Measurements from ENCODE around the gene SLC22A6. TPM values are rescaled to one million over a fixed set of nuclear protein-coding genes. Genes with fewer than 3 reads are reported as not detected.

Gene SLC22A6
- polyA plus RNA-seq, 1 donor (not counting 4 experiments of a cell fraction or from before 2014, with no cell fraction given): not detected

DNA sequence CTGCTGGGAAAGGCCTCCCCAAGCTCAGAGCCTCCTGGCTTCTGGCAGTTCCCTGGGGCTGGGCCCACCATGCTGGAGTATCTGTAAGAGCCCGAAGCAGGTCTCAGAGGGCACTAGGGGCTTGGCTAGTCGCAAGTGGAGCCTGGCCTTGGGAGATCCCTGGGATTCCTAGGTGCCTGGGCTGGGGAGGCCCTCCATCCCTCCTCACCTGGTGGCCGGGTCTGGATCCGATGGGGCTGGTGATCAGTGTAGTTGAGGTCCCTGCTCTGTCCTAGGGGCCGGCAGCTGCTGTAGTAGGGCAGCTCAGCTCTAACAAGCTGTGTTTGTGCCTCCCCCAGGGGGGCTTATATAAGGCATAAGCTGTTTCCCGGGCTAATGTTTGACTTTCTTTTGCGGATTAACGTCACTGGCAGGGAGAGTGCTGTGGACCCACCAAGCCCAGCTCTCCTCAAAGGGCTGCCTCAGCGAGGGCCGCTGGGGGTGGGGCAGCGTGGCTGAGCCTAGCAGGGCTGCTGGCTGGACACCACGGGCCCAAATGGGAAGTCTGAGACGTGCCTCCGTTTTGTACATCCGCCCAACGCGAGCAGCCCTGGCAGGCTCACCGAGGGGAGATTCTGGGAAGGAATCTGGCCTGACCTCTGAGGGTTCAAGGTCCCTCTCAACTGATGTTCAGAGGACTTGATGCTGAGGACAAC, 30.9 kb upstream of the SLC22A6 start, which contains the start of gene SLC22A8:
SLC22A8 (minus strand) TSS at position 321 of the 695 bp plus-strand sequence. CDS start 883 bp downstream, outside the sequence.
- no peaks in the 10 kb centered on the region for H3K9me1 ChIP-seq (ENCODE audit: control insufficient read depth, extremely low read depth, insufficient read depth, low read length)
- DNase-seq (ENCODE audit: low read depth, low spot score): no peak
- no peaks in the 10 kb centered on the region for H3K79me2 ChIP-seq (ENCODE audit: control insufficient read depth, insufficient read depth, low read length)
- H3K9me3 ChIP-seq (ENCODE audit: control insufficient read depth, low read depth, low read length): no peaks in the 10 kb centered on the region
- no peak within 1 kb of the TSS for H3K4me3 ChIP-seq (ENCODE audit: control insufficient read depth in 2 of 3, extremely low read depth in 1 of 3, insufficient read depth in 2 of 3, low read depth in 1 of 3, low read length in 3 of 3)
- TF ChIP-seq EZH2 (IDR thresholded peaks at IDR 0.05; ENCODE audit: low read length): no peak
- TF ChIP-seq, protein P1, sequence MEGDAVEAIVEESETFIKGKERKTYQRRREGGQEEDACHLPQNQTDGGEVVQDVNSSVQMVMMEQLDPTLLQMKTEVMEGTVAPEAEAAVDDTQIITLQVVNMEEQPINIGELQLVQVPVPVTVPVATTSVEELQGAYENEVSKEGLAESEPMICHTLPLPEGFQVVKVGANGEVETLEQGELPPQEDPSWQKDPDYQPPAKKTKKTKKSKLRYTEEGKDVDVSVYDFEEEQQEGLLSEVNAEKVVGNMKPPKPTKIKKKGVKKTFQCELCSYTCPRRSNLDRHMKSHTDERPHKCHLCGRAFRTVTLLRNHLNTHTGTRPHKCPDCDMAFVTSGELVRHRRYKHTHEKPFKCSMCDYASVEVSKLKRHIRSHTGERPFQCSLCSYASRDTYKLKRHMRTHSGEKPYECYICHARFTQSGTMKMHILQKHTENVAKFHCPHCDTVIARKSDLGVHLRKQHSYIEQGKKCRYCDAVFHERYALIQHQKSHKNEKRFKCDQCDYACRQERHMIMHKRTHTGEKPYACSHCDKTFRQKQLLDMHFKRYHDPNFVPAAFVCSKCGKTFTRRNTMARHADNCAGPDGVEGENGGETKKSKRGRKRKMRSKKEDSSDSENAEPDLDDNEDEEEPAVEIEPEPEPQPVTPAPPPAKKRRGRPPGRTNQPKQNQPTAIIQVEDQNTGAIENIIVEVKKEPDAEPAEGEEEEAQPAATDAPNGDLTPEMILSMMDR (optimal IDR thresholded peaks at IDR 0.05 in 1 of 3, IDR thresholded peaks at IDR 0.05 in 1 of 3, conservative IDR thresholded peaks at IDR 0.05 in 1 of 3; ENCODE audit: extremely low read depth in 1 of 3, insufficient read depth in 2 of 3, low read length in 3 of 3): no peak
- no peaks in the 10 kb centered on the region for H4K20me1 ChIP-seq (ENCODE audit: control insufficient read depth, extremely low read depth, insufficient read depth, low read length)
- dilution Hi-C loops (cut with MboI; ENCODE audit: extremely low pct_ligation_motif_present, low sequenced_read_pairs): no loop called here
- no peak within 1 kb of the TSS for H3K4me2 ChIP-seq (ENCODE audit: control insufficient read depth, extremely low read depth, insufficient read depth, low read depth, low read length)
- H3K4me1 ChIP-seq (ENCODE audit: control insufficient read depth, extremely low read depth, insufficient read depth, low read length): no peaks in the 10 kb centered on the region
- H2AFZ ChIP-seq (ENCODE audit: control insufficient read depth, low read length): no peak within 1 kb of the TSS
- H3K9ac ChIP-seq (ENCODE audit: control insufficient read depth, extremely low read depth, insufficient read depth, low read length): no peak within 1 kb of the TSS
- no peak for FAIRE-seq
- no peak within 1 kb of the TSS for H3K27ac ChIP-seq (ENCODE audit: control insufficient read depth, insufficient read depth, low read length)
- no peaks in the 10 kb centered on the region for H3K36me3 ChIP-seq (ENCODE audit: control insufficient read depth in 2 of 2, extremely low read depth in 1 of 2, insufficient read depth in 2 of 2, low read length in 2 of 2)
- no peaks in the 10 kb centered on the region for H3K27me3 ChIP-seq (ENCODE audit: control insufficient read depth, extremely low read depth, insufficient read depth, low read length)

DNA sequence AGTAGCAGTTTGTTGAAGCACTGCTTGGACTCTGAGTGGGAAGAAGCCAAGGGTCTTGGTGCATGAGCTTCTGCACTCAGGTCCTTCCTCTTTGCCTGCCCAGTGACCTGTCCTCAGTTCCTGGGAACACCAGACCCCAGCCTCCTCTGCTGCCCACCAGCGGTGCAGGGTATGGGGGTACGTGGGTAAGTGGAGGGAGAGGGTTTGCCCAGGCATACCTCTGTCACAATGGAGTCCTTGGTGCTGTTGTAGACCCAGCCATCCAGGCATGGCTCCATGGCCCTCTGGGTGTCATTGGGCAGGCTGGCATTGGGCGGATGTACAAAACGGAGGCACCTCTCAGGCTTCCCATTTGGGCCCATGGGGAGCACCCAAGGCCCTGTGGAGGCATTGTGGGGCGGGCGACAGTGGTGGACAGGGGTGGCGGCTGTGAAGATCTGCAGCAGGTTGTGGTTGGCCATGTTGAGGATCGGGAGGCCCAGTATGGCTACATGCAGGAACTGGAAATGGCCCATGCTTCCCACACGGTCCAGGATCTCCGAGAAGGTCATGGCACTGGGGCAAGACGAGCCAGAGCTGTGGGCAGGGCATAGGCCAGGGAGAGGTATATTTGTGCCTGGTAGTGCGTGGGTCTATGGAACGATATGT, 29.8 kb upstream of the SLC22A6 start:
- no peak overlapping the region for H3K4me2 ChIP-seq (ENCODE audit: control insufficient read depth, extremely low read depth, insufficient read depth, low read depth, low read length)
- DNase-seq (ENCODE audit: low read depth, low spot score): no peak
- no peaks in the 10 kb centered on the region for H3K9me3 ChIP-seq (ENCODE audit: control insufficient read depth, low read depth, low read length)
- H3K27ac ChIP-seq (ENCODE audit: control insufficient read depth, insufficient read depth, low read length): no peak overlapping the region
- H3K4me3 ChIP-seq (ENCODE audit: control insufficient read depth in 2 of 3, extremely low read depth in 1 of 3, insufficient read depth in 2 of 3, low read depth in 1 of 3, low read length in 3 of 3): no peak overlapping the region
- H2AFZ ChIP-seq (ENCODE audit: control insufficient read depth, low read length): no peak overlapping the region
- no peaks in the 10 kb centered on the region for H3K27me3 ChIP-seq (ENCODE audit: control insufficient read depth, extremely low read depth, insufficient read depth, low read length)
- TF ChIP-seq, protein P1 (optimal IDR thresholded peaks at IDR 0.05 in 1 of 3, IDR thresholded peaks at IDR 0.05 in 1 of 3, conservative IDR thresholded peaks at IDR 0.05 in 1 of 3; ENCODE audit: extremely low read depth in 1 of 3, insufficient read depth in 2 of 3, low read length in 3 of 3): no peak
- TF ChIP-seq EZH2 (IDR thresholded peaks at IDR 0.05; ENCODE audit: low read length): no peak
- no peak for FAIRE-seq
- H3K9ac ChIP-seq (ENCODE audit: control insufficient read depth, extremely low read depth, insufficient read depth, low read length): no peak overlapping the region
- H3K79me2 ChIP-seq (ENCODE audit: control insufficient read depth, insufficient read depth, low read length): no peaks in the 10 kb centered on the region
- no peaks in the 10 kb centered on the region for H3K36me3 ChIP-seq (ENCODE audit: control insufficient read depth in 2 of 2, extremely low read depth in 1 of 2, insufficient read depth in 2 of 2, low read length in 2 of 2)
- dilution Hi-C loops (cut with MboI; ENCODE audit: extremely low pct_ligation_motif_present, low sequenced_read_pairs): no loop called here
- H3K4me1 ChIP-seq (ENCODE audit: control insufficient read depth, extremely low read depth, insufficient read depth, low read length): no peaks in the 10 kb centered on the region
- no peaks in the 10 kb centered on the region for H3K9me1 ChIP-seq (ENCODE audit: control insufficient read depth, extremely low read depth, insufficient read depth, low read length)
- no peaks in the 10 kb centered on the region for H4K20me1 ChIP-seq (ENCODE audit: control insufficient read depth, extremely low read depth, insufficient read depth, low read length)

All from keratinocyte (primary cell).